ENCODE data around the gene IL1A.
"Not testable (repeated sequence)": the region's sequence is repeated elsewhere in the genome, so short reads cannot be mapped to it uniquely, and the experiment has no call there.

Gene IL1A

GRCh38 chr2:112784199-112785189 lies at the start of gene IL1A:
Gene IL1A (minus strand): TSS chr2:112784493. CDS start chr2:112783770, 723 bp downstream.
- no peak for DNase-seq

GRCh38 chr2:112833976-112834375 lies 49.7 kb upstream of the IL1A start:
- no peak for DNase-seq

- not testable (repeated sequence) for DNase-seq
These were observed 49.3 kb upstream of the IL1A start for GRCh38 chr2:112833639-112833931.

GRCh38 chr2:112832841-112833638 lies 48.7 kb upstream of the IL1A start:
- no peak for DNase-seq

- DNase-seq: no peak
These were observed 47.9 kb upstream of the IL1A start for GRCh38 chr2:112831946-112832840.

- no peak for DNase-seq
These were observed 47.2 kb upstream of the IL1A start for GRCh38 chr2:112831513-112831845.

- DNase-seq: no peak
These were observed 46.6 kb upstream of the IL1A start for GRCh38 chr2:112830682-112831512.

- DNase-seq: no peak
These were observed 45.8 kb upstream of the IL1A start for GRCh38 chr2:112829961-112830681.

GRCh38 chr2:112829101-112829960 lies 45.0 kb upstream of the IL1A start:
- DNase-seq: no peak

- no peak for DNase-seq
These were observed 44.0 kb upstream of the IL1A start for GRCh38 chr2:112828251-112828691.

GRCh38 chr2:112827604-112828185 lies 43.4 kb upstream of the IL1A start:
- DNase-seq: no peak

GRCh38 chr2:112827009-112827408 lies 42.7 kb upstream of the IL1A start:
- no peak for DNase-seq

- no peak for DNase-seq
These were observed 41.4 kb upstream of the IL1A start for GRCh38 chr2:112825706-112826105.

- DNase-seq: no peak
These were observed 40.4 kb upstream of the IL1A start for GRCh38 chr2:112824694-112825085.

- DNase-seq: no peak
These were observed 37.4 kb upstream of the IL1A start for GRCh38 chr2:112821682-112822081.

GRCh38 chr2:112821142-112821541 lies 36.8 kb upstream of the IL1A start:
- DNase-seq: no peak

GRCh38 chr2:112820343-112820742 lies 36.0 kb upstream of the IL1A start:
- DNase-seq: no peak

- no peak for DNase-seq
These were observed 34.8 kb upstream of the IL1A start for GRCh38 chr2:112819081-112819480.

GRCh38 chr2:112818094-112818902 lies 34.0 kb upstream of the IL1A start:
- DNase-seq: no peak
